ENCODE data around the gene UBA1.

Gene UBA1

GRCh38 chrX:47172549-47172948 is 21.1 kb upstream of the UBA1 start:
- DNase-seq = no peak
- no peaks in the 10 kb centered on the region for H3K9me3 ChIP-seq (ENCODE audit: severe bottlenecking)
- no peak overlapping the region for H3K4me3 ChIP-seq (ENCODE audit: low read depth, low read length)
- no peak for TF ChIP-seq CTCF (IDR thresholded peaks at IDR 0.05; ENCODE audit: low read depth, low read length)
- peaks cover 34% of the 10 kb centered on the region for H3K36me3 ChIP-seq
- H3K27me3 ChIP-seq (ENCODE audit: insufficient read depth, low read depth, severe bottlenecking) = peaks cover 21% of the 10 kb centered on the region
- no peak overlapping the region for H3K27ac ChIP-seq

GRCh38 chrX:47172971-47173792 is 20.4 kb upstream of the UBA1 start:
- Histone ChIP-seq H3K4me3 (ENCODE audit: low read depth, low read length) (no peak overlapping the region), H3K27me3 (ENCODE audit: insufficient read depth, low read depth, severe bottlenecking) (peaks cover 21% of the 10 kb centered on the region), H3K36me3 (peaks cover 34% of the 10 kb centered on the region), H3K9me3 (ENCODE audit: severe bottlenecking) (no peaks in the 10 kb centered on the region), H3K27ac (no peak overlapping the region)
- no peak for TF ChIP-seq CTCF (IDR thresholded peaks at IDR 0.05; ENCODE audit: low read depth, low read length)
- DNase-seq = no peak

GRCh38 chrX:47174376-47174775 is 19.3 kb upstream of the UBA1 start:
- Histone ChIP-seq H3K36me3 (peaks cover 33% of the 10 kb centered on the region), H3K9me3 (ENCODE audit: severe bottlenecking) (no peaks in the 10 kb centered on the region), H3K27ac (no peak overlapping the region), H3K27me3 (ENCODE audit: insufficient read depth, low read depth, severe bottlenecking) (peaks cover 16% of the 10 kb centered on the region), H3K4me3 (ENCODE audit: low read depth, low read length) (no peak overlapping the region)
- no peak for DNase-seq
- TF ChIP-seq CTCF (IDR thresholded peaks at IDR 0.05; ENCODE audit: low read depth, low read length) = no peak

GRCh38 chrX:47174846-47175587 is 18.6 kb upstream of the UBA1 start:
- H3K27ac ChIP-seq = no peak overlapping the region
- H3K9me3 ChIP-seq (ENCODE audit: severe bottlenecking) = no peaks in the 10 kb centered on the region
- no peak overlapping the region for H3K4me3 ChIP-seq (ENCODE audit: low read depth, low read length)
- no peak for TF ChIP-seq CTCF (IDR thresholded peaks at IDR 0.05; ENCODE audit: low read depth, low read length)
- H3K36me3 ChIP-seq = peaks cover 30% of the 10 kb centered on the region
- H3K27me3 ChIP-seq (ENCODE audit: insufficient read depth, low read depth, severe bottlenecking) = peaks cover 15% of the 10 kb centered on the region
- DNase-seq = no peak

- DNase-seq = no peak
- Histone ChIP-seq H3K4me3 (ENCODE audit: low read depth, low read length) (no peak overlapping the region), H3K9me3 (ENCODE audit: severe bottlenecking) (no peaks in the 10 kb centered on the region), H3K36me3 (peaks cover 28% of the 10 kb centered on the region), H3K27ac (no peak overlapping the region), H3K27me3 (ENCODE audit: insufficient read depth, low read depth, severe bottlenecking) (peaks cover 13% of the 10 kb centered on the region)
- no peak for TF ChIP-seq CTCF (IDR thresholded peaks at IDR 0.05; ENCODE audit: low read depth, low read length)
These were observed 18.0 kb upstream of the UBA1 start for GRCh38 chrX:47175588-47175980.

Measured in WERI-Rb-1 (cell line).